SH-SY5Y (cell line): ENCODE results near the gene JAK3.

Experiments
- GATA2 ChIP-seq: IDR thresholded peaks from 2 replicates; pipeline ENCODE4 v1.6.1; 2011; ENCODE audit warnings: mild to moderate bottlenecking, low read depth, low read length
- GATA3 ChIP-seq: IDR thresholded peaks from 2 replicates; pipeline ENCODE4 v1.6.1; 2011; ENCODE audit warnings: low read depth, mild to moderate bottlenecking, low read length, moderate library complexity

DNA sequence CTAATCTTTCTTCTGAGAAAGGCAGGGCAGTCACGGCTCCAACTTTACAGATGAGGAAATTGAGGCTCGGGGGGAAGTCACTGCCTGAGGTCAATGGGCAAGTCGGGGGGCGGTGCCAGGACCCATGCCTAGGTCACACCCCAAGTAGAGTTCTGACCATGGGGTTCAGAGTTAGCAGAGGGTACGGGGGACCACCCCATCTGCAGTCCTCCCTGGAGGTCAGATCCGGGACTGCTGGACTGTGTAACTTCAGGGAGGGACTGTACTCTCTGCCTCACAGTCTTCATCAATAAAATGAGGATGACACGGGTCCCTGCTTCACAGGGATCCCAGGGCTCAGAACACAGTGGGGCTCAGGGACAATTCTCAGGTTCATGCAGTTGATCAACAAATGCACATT, 31.7 kb upstream of the JAK3 start:
- TF ChIP-seq GATA2 (no peak), GATA3 (no peak)
